H1 (cell line): ENCODE results near the gene NCAM1. TPM values are rescaled to one million over a fixed set of nuclear protein-coding genes. Genes with fewer than 3 reads are reported as not detected.

ENCODE experiments used
- ATF2 ChIP-seq: IDR thresholded peaks from 2 replicates; pipeline ENCODE4 v1.6.1; 2012; ENCODE audit warnings: low read length, inconsistent platforms
- EP300 ChIP-seq, 2 experiments: IDR thresholded peaks; 1 replicate in 1 of 2; 2 replicates in 1 of 2; pipeline ENCODE4 v1.6.1; 2011 to 2012; ENCODE audit warnings: low read depth in 2 of 2, low read length in 2 of 2, mild to moderate bottlenecking in 2 of 2, borderline replicate concordance in 1 of 2, inconsistent platforms in 1 of 2, moderate library complexity in 1 of 2
- JUND ChIP-seq: IDR thresholded peaks from 2 replicates; pipeline ENCODE4 v1.6.1; 2011; ENCODE audit warnings: mild to moderate bottlenecking, improper control_type of control experiment, low read length
- KDM1A ChIP-seq: fragments of 200-600, 300-600 bp; sonication (generic); IDR thresholded peaks from 2 replicates; pipeline ENCODE4 v1.7.1; 2016; ENCODE audit warnings: mild to moderate bottlenecking, low read length, borderline replicate concordance
- SP2 ChIP-seq: IDR thresholded peaks from 2 replicates; pipeline ENCODE4 v1.6.1; 2012; ENCODE audit warnings: mild to moderate bottlenecking, low read length, inconsistent platforms
- SUZ12 ChIP-seq: fragments of 200-600 bp; sonication (generic); IDR thresholded peaks from 2 replicates; pipeline ENCODE4 v1.6.1; 2012; ENCODE audit warnings: mild to moderate bottlenecking, inconsistent platforms, low read length, moderate library complexity, mixed read lengths
- polyA plus RNA-seq, 7 experiments: library from polyadenylated mRNA; depleted of rRNA in 3 of 7; stranded (reverse) in 5 of 7; unstranded in 2 of 7; fragments of >200 nt in 5 of 7; fragments of 200-250 nt in 2 of 7; gene quantifications; 1 replicate in 5 of 7; 2 replicates in 1 of 7; 4 replicates in 1 of 7; pipeline versions ENCODE4 v1.2.1 to v1.2.3, GENCODE V29; 2011 to 2013; ENCODE audit warnings: missing spikeins in 2 of 7, mixed read lengths in 2 of 7
- total RNA-seq: library from RNA; stranded (reverse); fragmentation: NEBNext Ultra II Directional; extraction: Animal tissue kit (Norgen Biotek cat#: 25700); gene quantifications from 2 replicates; pipeline ENCODE4 v1.2.1, GENCODE V29; 2021

NCAM1 gene
- total and polyA plus RNA-seq, 2 of the 8 experiments (the other 6 are each of a cell fraction or from before 2014, with no cell fraction given) = 3.1 to 4.3 TPM

- no peak for TF ChIP-seq KDM1A
- TF ChIP-seq ATF2 = no peak
- TF ChIP-seq SUZ12 = no peak
- no peak for TF ChIP-seq EP300 (IDR thresholded peaks at IDR 0.05; ENCODE audit: borderline replicate concordance in 1 of 2, low read depth in 2 of 2, low read length in 2 of 2)
- TF ChIP-seq JUND = no peak
- TF ChIP-seq SP2 = no peak
- TF ChIP-seq, all 59 proteins: peak for 0
Observed at GRCh38 chr11:113172382-113172951, 211.2 kb downstream of the NCAM1 start (continued).
